Left kidney (tissue), 2 donors: ENCODE measurements around the gene APLF. TPM values are rescaled to one million over a fixed set of nuclear protein-coding genes. Genes with fewer than 3 reads are reported as not detected.
"Not testable (repeated sequence)": the region's sequence is repeated elsewhere in the genome, so short reads cannot be mapped to it uniquely, and the experiment has no call there.

ENCODE experiments used
- DNase-seq: peaks from one replicate; pipeline ENCODE4 v3.0.0-alpha.2; 2013
- polyA plus RNA-seq: library from polyadenylated mRNA; unstranded; fragments of 120-200 nt; gene quantifications from one replicate; pipeline ENCODE4 v1.2.1, GENCODE V29; 2013; ENCODE audit not compliant: insufficient read length

Gene APLF
- polyA plus RNA-seq, 1 donor, result 4.8 TPM

- not testable (repeated sequence) for DNase-seq
Observed at GRCh38 chr2:68529651-68530050, 62.3 kb downstream of the APLF start.

DNA sequence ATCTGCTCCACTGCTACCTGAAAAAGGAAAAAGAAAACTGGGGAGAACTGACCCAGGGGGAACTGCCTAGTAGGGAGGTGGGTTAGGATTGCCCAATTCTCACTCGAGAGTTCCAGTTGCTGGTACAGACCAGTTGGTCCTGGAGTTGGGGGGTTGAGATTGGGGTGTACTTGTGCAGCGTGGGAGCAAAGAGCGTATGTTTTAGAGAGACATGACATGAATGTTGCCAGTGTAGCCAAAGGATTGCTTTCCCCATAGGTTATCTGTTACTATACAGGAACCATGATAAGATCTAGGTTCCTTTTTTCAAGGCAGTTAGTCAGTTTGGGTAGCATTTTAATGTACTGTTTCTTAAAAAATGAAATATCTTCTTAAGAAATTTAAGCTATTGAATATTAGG is 68.6 kb downstream of the APLF start:
- DNase-seq, result no peak

DNA sequence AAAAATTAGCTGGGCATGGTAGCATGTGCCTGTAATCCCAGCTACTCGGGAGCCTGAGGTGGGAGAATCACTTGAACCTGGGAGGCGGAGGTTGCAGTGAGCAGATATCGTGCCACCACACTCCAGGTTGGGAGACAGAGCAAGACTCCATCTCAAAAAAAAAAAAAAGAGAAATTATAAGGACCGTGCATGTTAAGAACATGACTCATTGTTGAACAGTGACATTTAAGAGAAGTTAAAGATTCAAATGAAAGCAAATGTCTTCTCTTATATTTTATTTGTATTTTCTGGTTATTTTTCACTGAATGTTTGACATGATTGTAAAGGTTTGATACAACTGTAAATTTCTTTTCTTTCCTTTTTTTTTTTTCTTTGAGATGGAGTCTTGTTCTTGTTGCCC is 69.6 kb downstream of the APLF start:
- no peak for DNase-seq

DNA sequence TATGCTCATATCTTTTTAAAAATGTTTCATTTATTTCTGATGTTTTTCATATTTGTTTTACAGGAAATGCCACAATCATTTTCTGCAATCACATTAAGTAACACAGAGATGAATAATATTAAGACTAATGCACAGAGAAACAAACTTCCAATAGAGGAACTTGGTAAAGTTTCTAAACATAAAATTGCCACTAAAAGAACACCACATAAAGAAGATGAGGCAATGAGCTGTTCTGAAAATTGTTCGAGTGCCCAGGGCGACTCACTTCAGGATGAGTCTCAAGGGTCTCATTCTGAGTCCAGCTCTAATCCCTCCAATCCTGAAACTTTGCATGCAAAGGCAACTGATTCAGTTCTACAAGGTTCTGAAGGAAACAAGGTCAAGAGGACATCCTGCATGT is 70.4 kb downstream of the APLF start:
- DNase-seq, result no peak

DNA sequence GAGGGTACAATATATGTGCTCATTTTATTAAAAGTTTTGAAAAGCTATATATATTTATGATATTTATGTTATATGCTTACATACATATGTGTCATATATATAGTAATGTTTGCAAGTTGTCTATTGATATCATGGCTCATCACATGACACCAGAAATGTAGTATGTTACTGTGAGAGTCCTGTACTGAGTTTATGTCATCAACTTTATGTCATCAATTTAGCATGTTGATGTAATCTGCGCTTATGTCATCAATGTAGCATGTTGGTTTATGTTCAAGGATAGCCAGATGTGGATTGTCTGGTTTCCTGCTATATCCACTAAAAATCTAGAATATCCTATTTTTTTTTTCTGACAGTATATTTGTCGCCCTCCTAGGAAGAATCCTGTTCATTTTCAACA is 77.4 kb downstream of the APLF start:
- DNase-seq, result no peak

DNA sequence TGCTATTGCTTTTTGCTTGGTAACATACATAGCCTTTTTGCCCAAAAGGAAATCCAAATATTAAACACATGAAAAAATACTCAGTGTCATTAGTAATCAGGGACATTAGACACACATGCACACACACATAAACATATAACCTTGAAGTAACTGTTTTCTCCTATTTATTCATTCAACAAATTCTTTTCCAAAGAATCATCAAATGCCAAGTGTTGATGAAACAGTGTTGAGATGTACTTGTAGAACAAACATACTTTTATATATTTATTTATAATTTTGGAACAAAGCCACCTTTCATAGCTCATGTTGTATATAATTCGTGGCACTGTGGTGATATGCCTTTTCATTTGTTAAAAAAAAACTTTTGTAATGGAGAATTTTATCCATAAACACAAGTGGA is 81.0 kb downstream of the APLF start:
- DNase-seq, result no peak

- no peak for DNase-seq
Observed at GRCh38 chr2:68553098-68553497, 85.7 kb downstream of the APLF start.

GRCh38 chr2:68555425-68556206 is 88.2 kb downstream of the APLF start:
- DNase-seq, result not testable (repeated sequence)

- no peak for DNase-seq
Observed at GRCh38 chr2:68556381-68556780, 89.0 kb downstream of the APLF start.

DNA sequence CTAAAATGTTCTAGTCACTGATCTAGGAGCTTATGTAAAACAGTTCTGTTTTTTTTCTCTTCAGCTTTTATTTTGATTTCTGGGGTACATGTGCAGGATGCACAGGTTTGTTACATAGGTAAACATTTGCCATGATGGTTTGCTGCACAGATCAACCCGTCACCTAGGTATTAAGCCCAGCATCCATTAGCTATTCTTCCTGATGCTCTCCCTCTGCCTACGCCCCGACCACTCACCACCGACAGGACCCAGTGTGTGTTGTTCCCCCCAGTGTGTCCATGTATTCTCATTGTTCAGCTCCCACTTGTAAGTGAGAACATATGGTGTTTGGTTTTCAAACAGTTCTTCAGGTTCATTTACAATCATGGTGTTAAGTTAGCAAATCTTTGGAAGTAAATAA is 91.2 kb downstream of the APLF start:
- no peak for DNase-seq

DNA sequence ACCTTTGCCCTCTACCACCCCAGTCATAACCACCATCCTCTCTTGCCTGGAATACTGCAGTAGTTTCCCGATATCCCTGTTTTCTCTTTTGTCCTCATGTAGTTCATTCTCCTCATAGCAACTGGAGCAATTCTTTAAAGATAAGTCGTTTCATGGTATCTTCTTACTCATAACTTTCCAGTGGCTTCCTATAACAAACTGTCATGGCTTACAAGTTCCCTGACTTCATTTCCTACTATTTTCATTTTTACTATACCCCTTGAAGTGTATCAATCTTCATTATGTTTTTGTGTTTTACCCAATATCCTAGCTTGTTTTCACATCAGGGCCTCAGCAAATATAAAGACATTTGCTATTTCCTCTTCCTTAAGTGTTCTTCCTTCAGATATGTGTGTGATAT is 92.3 kb downstream of the APLF start:
- DNase-seq, result no peak

DNA sequence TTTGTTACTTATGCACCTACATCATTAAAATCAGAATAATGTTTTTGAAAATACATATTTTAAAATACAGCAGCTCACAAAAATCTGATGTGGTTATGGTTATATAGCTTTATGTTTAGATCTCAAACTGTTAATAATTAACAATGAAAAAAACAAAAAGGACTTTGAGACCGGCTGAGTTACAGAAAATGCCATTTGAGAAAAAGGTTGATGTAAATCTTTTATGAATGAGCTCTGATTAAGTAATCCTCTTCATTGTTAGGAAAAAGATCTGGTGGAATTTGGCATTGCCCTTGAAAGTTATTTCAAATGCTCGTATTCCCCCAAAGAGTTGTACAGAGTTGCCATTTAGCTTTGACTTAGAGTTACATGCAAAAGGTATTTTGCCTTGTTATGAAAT is 93.2 kb downstream of the APLF start:
- DNase-seq, result no peak

DNA sequence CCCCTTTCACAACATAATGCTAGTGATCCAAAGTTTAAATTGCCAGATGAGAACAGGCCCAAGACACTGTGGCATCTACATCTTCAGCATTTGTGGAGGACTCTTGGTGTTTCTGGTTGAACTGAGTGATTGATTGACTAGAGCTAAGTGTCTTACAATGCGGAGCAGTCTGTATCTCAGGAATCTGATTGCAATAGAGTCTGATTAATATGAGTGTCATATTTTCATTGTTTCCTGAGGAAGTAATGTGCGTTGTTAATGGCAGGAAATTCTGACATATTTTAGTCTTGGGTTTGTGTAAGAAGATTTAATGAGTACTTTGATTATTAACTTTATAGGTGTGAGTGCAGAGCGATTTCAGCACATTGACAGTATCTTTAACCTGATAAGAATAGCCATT is 94.0 kb downstream of the APLF start:
- DNase-seq, result no peak

GRCh38 chr2:68562934-68563333 is 95.5 kb downstream of the APLF start:
- no peak for DNase-seq

GRCh38 chr2:68564426-68564825 is 97.0 kb downstream of the APLF start:
- no peak for DNase-seq

- DNase-seq, result no peak
Observed at GRCh38 chr2:68565273-68565672, 97.9 kb downstream of the APLF start.

- DNase-seq, result no peak
Observed at GRCh38 chr2:68565858-68566257, 98.5 kb downstream of the APLF start.

- no peak for DNase-seq
Observed at GRCh38 chr2:68566362-68566761, 99.0 kb downstream of the APLF start.

- no peak for DNase-seq
Observed at GRCh38 chr2:68568116-68568515, 100.7 kb downstream of the APLF start.

DNA sequence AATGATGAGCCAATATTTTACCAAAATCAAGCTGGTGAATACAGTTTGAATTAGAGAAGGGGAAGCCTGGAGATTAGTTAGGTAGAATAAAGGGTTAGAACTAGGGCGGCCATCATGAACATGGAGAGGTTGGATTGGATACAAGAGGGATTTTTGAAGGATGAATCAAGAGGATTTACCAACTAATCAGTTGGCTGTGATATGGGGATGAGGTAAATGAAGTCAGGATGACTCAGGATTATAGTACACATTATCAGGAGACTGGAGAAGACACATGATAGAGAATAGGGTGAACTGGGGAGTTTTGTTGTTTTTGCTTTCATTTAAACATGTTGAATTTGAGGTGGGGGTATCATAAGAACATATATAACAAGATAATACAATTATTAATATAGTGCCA is 102.2 kb downstream of the APLF start:
- DNase-seq, result no peak

- not testable (repeated sequence) for DNase-seq
Observed at GRCh38 chr2:68570434-68570833, 103.0 kb downstream of the APLF start.

GRCh38 chr2:68574202-68574791 is 106.9 kb downstream of the APLF start:
- no peak for DNase-seq

- DNase-seq, result no peak
Observed at GRCh38 chr2:68577183-68577582, 109.8 kb downstream of the APLF start.

DNA sequence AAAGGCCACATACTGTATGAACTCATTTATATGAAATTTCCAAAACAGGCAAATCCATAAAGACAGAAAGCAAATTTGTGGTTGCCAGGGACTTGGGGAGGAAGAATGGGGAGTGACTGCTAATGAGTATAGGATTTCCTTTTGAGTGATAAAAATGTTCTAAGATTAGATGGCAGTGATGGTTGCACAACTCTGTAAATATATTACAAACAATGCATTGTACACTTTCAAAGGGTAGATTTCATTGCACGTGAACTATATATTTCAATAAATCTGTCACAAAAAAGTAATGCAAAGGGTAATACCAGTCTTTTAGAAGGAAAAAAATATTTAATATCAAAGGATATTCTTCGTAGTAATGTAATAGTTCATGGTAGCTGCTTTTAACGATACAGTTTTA is 112.3 kb downstream of the APLF start:
- no peak for DNase-seq
